GM12874 (cell line): ENCODE results near the gene SF3B4.

ENCODE experiments used
- TF ChIP-seq, protein P1 (sequence below): IDR thresholded peaks from 2 replicates; pipeline ENCODE4 v1.5.1; 2011; ENCODE audit warnings: low read depth, mild to moderate bottlenecking, control low read depth, low read length, moderate library complexity; ENCODE audit not compliant: insufficient read depth

Gene SF3B4

GRCh38 chr1:149940427-149940826 lies 12.8 kb upstream of the SF3B4 start:
- TF ChIP-seq, protein P1, sequence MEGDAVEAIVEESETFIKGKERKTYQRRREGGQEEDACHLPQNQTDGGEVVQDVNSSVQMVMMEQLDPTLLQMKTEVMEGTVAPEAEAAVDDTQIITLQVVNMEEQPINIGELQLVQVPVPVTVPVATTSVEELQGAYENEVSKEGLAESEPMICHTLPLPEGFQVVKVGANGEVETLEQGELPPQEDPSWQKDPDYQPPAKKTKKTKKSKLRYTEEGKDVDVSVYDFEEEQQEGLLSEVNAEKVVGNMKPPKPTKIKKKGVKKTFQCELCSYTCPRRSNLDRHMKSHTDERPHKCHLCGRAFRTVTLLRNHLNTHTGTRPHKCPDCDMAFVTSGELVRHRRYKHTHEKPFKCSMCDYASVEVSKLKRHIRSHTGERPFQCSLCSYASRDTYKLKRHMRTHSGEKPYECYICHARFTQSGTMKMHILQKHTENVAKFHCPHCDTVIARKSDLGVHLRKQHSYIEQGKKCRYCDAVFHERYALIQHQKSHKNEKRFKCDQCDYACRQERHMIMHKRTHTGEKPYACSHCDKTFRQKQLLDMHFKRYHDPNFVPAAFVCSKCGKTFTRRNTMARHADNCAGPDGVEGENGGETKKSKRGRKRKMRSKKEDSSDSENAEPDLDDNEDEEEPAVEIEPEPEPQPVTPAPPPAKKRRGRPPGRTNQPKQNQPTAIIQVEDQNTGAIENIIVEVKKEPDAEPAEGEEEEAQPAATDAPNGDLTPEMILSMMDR, result no peak

GRCh38 chr1:149937759-149938158 lies 10.2 kb upstream of the SF3B4 start:
- TF ChIP-seq, protein P1, result no peak

DNA sequence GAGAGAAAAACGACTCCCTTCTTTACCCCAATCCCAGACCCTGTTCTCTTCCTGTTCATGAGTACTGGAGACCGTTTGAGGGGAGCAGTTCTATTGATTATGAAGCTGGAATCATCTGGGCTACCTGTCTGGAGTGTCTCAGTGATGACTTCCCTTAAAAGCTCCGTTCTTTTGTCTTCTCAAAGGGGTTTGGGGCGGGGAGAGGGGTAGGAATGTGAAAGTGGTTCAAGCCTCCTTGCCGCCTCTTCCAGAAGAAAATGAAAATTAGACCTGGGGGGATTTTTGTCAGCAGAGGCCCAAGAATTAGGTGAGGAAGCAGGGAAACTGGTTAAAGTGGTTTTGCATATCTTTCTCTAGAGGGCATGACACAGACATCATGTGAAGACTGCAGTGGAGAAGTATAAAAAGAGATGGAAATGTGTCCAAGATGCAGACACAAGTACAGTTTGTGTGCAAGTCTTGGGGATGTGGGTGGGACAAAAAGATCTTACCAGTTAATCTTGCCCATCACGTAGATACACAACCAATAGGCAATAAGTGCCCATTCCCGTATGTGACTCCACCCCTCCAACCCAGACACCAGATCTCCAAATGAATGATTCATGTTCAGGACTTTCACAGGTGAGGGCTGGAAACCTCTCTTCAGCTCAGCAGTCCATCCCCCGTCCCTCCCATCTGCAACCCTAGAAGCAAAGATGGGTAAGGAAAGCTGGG lies 9.5 kb upstream of the SF3B4 start:
- TF ChIP-seq, protein P1, result no peak

GRCh38 chr1:149936170-149936991 lies 8.8 kb upstream of the SF3B4 start, which contains the start of gene MTMR11:
MTMR11 (minus strand) TSS chr1:149936879; CDS start chr1:149936647, 232 bp downstream.
- TF ChIP-seq, protein P1, result no peak

GRCh38 chr1:149934356-149934755 lies 6.8 kb upstream of the SF3B4 start:
- TF ChIP-seq, protein P1, result no peak

- TF ChIP-seq, protein P1, result no peak
Measured at GRCh38 chr1:149933208-149933607, 5.6 kb upstream of the SF3B4 start.

DNA sequence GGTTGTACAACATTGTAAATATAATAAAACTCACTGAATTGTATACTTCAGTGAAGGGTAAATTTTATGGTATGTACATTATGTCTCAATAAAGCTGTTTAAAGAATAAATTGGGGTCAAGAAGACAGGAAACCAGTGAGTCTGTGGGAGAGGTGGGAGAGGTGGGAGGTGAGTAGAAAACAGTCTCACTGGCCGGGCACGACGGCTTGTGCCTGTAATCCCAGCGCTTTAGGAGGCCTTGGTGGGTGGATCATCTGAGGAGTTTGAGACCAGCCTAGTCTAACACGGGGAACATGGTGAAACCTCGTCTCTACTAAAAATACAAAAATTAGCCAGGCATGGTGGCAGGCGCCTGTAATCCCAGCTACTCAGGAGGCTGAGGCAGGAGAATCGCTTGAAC lies 4.9 kb upstream of the SF3B4 start:
- TF ChIP-seq, protein P1, result no peak
